ENCODE results near the gene STK32B. TPM values are rescaled to one million over a fixed set of nuclear protein-coding genes. Genes with fewer than 3 reads are reported as not detected.

STK32B gene
- polyA plus RNA-seq, 1 of the 3 experiments (the other 2 are of a cell fraction), result 0.20 TPM

DNA sequence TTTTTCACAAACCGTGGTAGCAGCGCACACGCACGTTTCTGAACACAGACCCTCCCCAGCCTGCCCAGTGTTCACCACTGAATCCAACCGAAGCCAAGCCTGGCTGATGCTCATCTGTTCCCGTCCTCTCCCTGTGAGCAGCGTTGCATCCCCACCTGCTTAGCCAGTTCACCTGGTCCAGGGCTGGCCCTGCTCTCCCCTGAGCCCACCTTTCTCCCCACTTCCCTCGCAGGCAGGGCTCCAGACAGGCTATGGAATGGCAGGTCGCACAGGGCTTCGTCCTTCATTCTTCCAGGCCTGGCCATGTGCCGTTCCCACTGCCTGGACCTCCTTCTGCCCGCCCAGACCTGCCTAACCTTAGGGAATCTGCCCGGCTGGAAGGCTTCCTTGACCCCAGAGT is 410.2 kb downstream of the STK32B start:
- Histone ChIP-seq H3K27ac (ENCODE audit: low read depth in 2 of 2, low read length in 1 of 2) (no peak overlapping the region), H2AFZ (ENCODE audit: low read depth) (no peak overlapping the region), H3K4me2 (no peak overlapping the region), H3K9ac (no peak overlapping the region), H3K79me2 (ENCODE audit: insufficient read depth) (no peaks in the 10 kb centered on the region), H3K9me2 (no peaks in the 10 kb centered on the region), H3K9me3 (no peaks in the 10 kb centered on the region), H3K4me1 (ENCODE audit: control insufficient read depth in 1 of 2, insufficient read depth in 2 of 2, low read depth in 1 of 2, low read length in 1 of 2) (peaks cover 0 to 3% of the 10 kb centered on the region in 2 experiments; a peak in 1 of 4 replicates), H3K27me3 (ENCODE audit: insufficient read depth) (no peaks in the 10 kb centered on the region), H4K20me1 (ENCODE audit: insufficient read depth) (no peaks in the 10 kb centered on the region), H3K36me3 (replicated peaks in 1 of 2; ENCODE audit: control insufficient read depth in 1 of 2, insufficient read depth in 2 of 2, low read length in 1 of 2) (no peaks in the 10 kb centered on the region), H3F3A (replicated peaks; ENCODE audit: insufficient read depth) (no peaks in the 10 kb centered on the region), H3K4me3 (ENCODE audit: low read depth in 2 of 2, low read length in 1 of 2) (no peak overlapping the region)
- WGBS (ENCODE audit: low lambda C conversion rate), result 45% methylated on average over 10 of the region's 13 CpGs
- POLR2A ChIA-PET, result no interaction called here
- TF ChIP-seq CHD2 (IDR thresholded peaks at IDR 0.05; ENCODE audit: low read length, partially characterized antibody) (no peak), GABPA (IDR thresholded peaks at IDR 0.05; ENCODE audit: low read depth) (no peak), SIN3A (IDR thresholded peaks at IDR 0.05; ENCODE audit: borderline replicate concordance, low read depth, low read length) (no peak), TAF1 (IDR thresholded peaks at IDR 0.05; ENCODE audit: borderline replicate concordance, low read depth, low read length) (no peak), SMC3 (IDR thresholded peaks at IDR 0.05; ENCODE audit: low read depth, low read length) (no peak), JUND (IDR thresholded peaks at IDR 0.05) (no peak), NFIC (IDR thresholded peaks at IDR 0.05; ENCODE audit: borderline replicate concordance) (no peak), FOSL2 (IDR thresholded peaks at IDR 0.05; ENCODE audit: borderline replicate concordance, low read depth) (no peak), RFX5 (IDR thresholded peaks at IDR 0.05; ENCODE audit: low read length) (no peak), TEAD4 (IDR thresholded peaks at IDR 0.05; ENCODE audit: borderline replicate concordance, insufficient read depth) (no peak), EP300 (IDR thresholded peaks at IDR 0.05; ENCODE audit: borderline replicate concordance in 1 of 2, low read depth in 1 of 2, low read length in 1 of 2) (no peak)
- TF ChIP-seq, protein P1, sequence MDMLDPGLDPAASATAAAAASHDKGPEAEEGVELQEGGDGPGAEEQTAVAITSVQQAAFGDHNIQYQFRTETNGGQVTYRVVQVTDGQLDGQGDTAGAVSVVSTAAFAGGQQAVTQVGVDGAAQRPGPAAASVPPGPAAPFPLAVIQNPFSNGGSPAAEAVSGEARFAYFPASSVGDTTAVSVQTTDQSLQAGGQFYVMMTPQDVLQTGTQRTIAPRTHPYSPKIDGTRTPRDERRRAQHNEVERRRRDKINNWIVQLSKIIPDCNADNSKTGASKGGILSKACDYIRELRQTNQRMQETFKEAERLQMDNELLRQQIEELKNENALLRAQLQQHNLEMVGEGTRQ (IDR thresholded peaks at IDR 0.05; ENCODE audit: borderline replicate concordance, low read depth, low read length), result no peak
- TF ChIP-seq, protein P2, sequence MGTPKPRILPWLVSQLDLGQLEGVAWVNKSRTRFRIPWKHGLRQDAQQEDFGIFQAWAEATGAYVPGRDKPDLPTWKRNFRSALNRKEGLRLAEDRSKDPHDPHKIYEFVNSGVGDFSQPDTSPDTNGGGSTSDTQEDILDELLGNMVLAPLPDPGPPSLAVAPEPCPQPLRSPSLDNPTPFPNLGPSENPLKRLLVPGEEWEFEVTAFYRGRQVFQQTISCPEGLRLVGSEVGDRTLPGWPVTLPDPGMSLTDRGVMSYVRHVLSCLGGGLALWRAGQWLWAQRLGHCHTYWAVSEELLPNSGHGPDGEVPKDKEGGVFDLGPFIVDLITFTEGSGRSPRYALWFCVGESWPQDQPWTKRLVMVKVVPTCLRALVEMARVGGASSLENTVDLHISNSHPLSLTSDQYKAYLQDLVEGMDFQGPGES (IDR thresholded peaks at IDR 0.05; ENCODE audit: low read depth, low read length), result no peak
- CTCF ChIA-PET, result interaction anchor here (1.4 to 2.5 kb wide), 2 partner anchors 8 to 10 kb away, joined by 5 to 14 read pairs; no protein-coding TSS in a partner anchor
- DNase-seq, result no peak

DNA sequence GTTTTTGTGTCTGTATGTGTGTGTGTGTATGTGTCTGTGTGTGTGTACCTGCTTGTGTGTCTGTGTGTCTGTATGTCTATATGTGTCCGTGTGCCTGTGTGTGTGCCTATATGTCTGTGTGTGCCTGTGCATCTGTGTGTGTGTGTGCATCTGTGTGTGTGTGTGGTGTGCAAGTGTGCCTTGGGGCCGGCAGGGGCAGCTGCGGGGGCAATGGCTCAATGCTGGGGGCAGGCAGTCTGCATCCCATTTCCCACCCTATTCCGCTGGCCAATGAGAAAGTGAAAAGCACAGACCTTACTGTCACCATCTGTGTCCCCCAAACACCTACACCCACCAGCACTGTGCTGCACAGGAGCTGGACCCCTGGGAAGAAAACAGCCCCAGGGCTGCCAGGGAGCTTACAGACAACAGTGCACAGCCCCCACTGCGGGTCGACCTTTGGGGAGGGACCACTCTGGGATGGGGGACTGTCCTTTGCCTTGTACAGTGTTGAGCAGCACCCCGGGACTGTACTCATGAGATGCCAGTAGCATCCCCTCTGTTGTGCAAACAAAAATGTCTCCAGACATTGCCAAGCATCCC is 411.1 kb downstream of the STK32B start:
- no peak overlapping the region for H2AFZ ChIP-seq (ENCODE audit: low read depth)
- H3F3A ChIP-seq (replicated peaks; ENCODE audit: insufficient read depth), result no peaks in the 10 kb centered on the region
- no peaks in the 10 kb centered on the region for H4K20me1 ChIP-seq (ENCODE audit: insufficient read depth)
- H3K4me3 ChIP-seq (ENCODE audit: low read depth in 2 of 2, low read length in 1 of 2), result no peak overlapping the region
- no peaks in the 10 kb centered on the region for H3K9me2 ChIP-seq
- H3K9me3 ChIP-seq, result no peaks in the 10 kb centered on the region
- no peak overlapping the region for H3K27ac ChIP-seq (ENCODE audit: low read depth in 2 of 2, low read length in 1 of 2)
- H3K79me2 ChIP-seq (ENCODE audit: insufficient read depth), result no peaks in the 10 kb centered on the region
- H3K4me2 ChIP-seq, result no peak overlapping the region
- ChIA-PET POLR2A (no interaction called here), CTCF (no interaction called here)
- 23% methylated on average over 4 of the region's 7 CpGs for WGBS (ENCODE audit: low lambda C conversion rate)
- H3K4me1 ChIP-seq (ENCODE audit: control insufficient read depth in 1 of 2, insufficient read depth in 2 of 2, low read depth in 1 of 2, low read length in 1 of 2), result no peaks in the 10 kb centered on the region; a peak in 1 of 4 replicates
- H3K36me3 ChIP-seq (replicated peaks in 1 of 2; ENCODE audit: control insufficient read depth in 1 of 2, insufficient read depth in 2 of 2, low read length in 1 of 2), result no peaks in the 10 kb centered on the region
- H3K27me3 ChIP-seq (ENCODE audit: insufficient read depth), result no peaks in the 10 kb centered on the region
- no peak overlapping the region for H3K9ac ChIP-seq
- no peak for DNase-seq
- no peak for TF ChIP-seq FOXM1 (IDR thresholded peaks at IDR 0.05; ENCODE audit: low read depth)
- TF ChIP-seq, protein P3, sequence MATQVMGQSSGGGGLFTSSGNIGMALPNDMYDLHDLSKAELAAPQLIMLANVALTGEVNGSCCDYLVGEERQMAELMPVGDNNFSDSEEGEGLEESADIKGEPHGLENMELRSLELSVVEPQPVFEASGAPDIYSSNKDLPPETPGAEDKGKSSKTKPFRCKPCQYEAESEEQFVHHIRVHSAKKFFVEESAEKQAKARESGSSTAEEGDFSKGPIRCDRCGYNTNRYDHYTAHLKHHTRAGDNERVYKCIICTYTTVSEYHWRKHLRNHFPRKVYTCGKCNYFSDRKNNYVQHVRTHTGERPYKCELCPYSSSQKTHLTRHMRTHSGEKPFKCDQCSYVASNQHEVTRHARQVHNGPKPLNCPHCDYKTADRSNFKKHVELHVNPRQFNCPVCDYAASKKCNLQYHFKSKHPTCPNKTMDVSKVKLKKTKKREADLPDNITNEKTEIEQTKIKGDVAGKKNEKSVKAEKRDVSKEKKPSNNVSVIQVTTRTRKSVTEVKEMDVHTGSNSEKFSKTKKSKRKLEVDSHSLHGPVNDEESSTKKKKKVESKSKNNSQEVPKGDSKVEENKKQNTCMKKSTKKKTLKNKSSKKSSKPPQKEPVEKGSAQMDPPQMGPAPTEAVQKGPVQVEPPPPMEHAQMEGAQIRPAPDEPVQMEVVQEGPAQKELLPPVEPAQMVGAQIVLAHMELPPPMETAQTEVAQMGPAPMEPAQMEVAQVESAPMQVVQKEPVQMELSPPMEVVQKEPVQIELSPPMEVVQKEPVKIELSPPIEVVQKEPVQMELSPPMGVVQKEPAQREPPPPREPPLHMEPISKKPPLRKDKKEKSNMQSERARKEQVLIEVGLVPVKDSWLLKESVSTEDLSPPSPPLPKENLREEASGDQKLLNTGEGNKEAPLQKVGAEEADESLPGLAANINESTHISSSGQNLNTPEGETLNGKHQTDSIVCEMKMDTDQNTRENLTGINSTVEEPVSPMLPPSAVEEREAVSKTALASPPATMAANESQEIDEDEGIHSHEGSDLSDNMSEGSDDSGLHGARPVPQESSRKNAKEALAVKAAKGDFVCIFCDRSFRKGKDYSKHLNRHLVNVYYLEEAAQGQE (IDR thresholded peaks at IDR 0.05; ENCODE audit: low read depth, low read length), result no peak
- no peak for TF ChIP-seq RFX5 (IDR thresholded peaks at IDR 0.05; ENCODE audit: low read length)
- TF ChIP-seq, protein P4, sequence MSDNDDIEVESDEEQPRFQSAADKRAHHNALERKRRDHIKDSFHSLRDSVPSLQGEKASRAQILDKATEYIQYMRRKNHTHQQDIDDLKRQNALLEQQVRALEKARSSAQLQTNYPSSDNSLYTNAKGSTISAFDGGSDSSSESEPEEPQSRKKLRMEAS (IDR thresholded peaks at IDR 0.05; ENCODE audit: low read depth), result no peak
- TF ChIP-seq, protein P5, sequence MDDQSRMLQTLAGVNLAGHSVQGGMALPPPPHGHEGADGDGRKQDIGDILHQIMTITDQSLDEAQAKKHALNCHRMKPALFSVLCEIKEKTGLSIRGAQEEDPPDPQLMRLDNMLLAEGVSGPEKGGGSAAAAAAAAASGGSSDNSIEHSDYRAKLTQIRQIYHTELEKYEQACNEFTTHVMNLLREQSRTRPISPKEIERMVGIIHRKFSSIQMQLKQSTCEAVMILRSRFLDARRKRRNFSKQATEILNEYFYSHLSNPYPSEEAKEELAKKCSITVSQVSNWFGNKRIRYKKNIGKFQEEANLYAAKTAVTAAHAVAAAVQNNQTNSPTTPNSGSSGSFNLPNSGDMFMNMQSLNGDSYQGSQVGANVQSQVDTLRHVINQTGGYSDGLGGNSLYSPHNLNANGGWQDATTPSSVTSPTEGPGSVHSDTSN (IDR thresholded peaks at IDR 0.05), result no peak
- no peak for TF ChIP-seq MEF2A (IDR thresholded peaks at IDR 0.05; ENCODE audit: borderline replicate concordance, low read depth)
- no peak for TF ChIP-seq NRF1 (IDR thresholded peaks at IDR 0.05; ENCODE audit: low read depth, low read length)
- TF ChIP-seq GATA2 (CRISPR knock-in tag; IDR thresholded peaks at IDR 0.05), result no peak
- no peak for TF ChIP-seq EZH2phosphoT487 (IDR thresholded peaks at IDR 0.05; ENCODE audit: borderline replicate concordance, low read depth)
- no peak for TF ChIP-seq CHD2 (IDR thresholded peaks at IDR 0.05; ENCODE audit: low read length, partially characterized antibody)

Data from SK-N-SH (cell line).